SK-N-SH (cell line): ENCODE data around the gene TPO. TPM values are rescaled to one million over a fixed set of nuclear protein-coding genes. Genes with fewer than 3 reads are reported as not detected.

ENCODE experiments used
- CTCF ChIA-PET: fragments of 300-600, 350-600 bp; formaldehyde crosslinking; extraction: SDS; loops from one replicate; lab custom pipeline; 2021; lab: Yijun Ruan, JAX
- POLR2A ChIA-PET: fragments of 350-600 bp; sonication (Branson Sonifier 250); formaldehyde crosslinking; extraction: SDS; loops from one replicate; lab custom pipeline; 2020; ENCODE audit warnings: antibody characterized with exemption, inconsistent platforms; lab: Yijun Ruan, JAX
- DNase-seq: peaks from one replicate; pipeline ENCODE4 v3.0.0; 2012
- H2AFZ ChIP-seq: fragments of 200-600 bp; sonication (generic); 2 replicates; pipeline ENCODE4 v1.8.1; 2016; ENCODE audit warnings: antibody characterized with exemption, mild to moderate bottlenecking, low read depth
- H3F3A ChIP-seq: fragments of 200-600 bp; sonication (generic); replicated peaks from 2 replicates; pipeline ENCODE3; 2016; ENCODE audit warnings: antibody characterized with exemption, mild to moderate bottlenecking; ENCODE audit not compliant: insufficient read depth
- H3K27ac ChIP-seq, 2 experiments: fragments of 200-500 bp in 1 of 2; fragments of 200-600 bp in 1 of 2; sonication (Bioruptor generic) in 1 of 2; sonication (generic), shearing (Covaris generic) in 1 of 2; 2 replicates each; pipeline versions ENCODE4 v1.5.1 to v1.6.1; 2014 to 2016; ENCODE audit warnings: low read depth in 2 of 2, inconsistent platforms in 1 of 2, low read length in 1 of 2, mild to moderate bottlenecking in 1 of 2, mixed read lengths in 1 of 2
- H3K27me3 ChIP-seq: fragments of 200-600 bp; sonication (generic), shearing (Covaris generic); 2 replicates; pipeline ENCODE4 v1.6.1; 2016; ENCODE audit warnings: mixed run types; ENCODE audit not compliant: insufficient read depth
- H3K36me3 ChIP-seq, 2 experiments: fragments of 200-500 bp in 1 of 2; fragments of 200-600 bp in 1 of 2; sonication (Bioruptor generic) in 1 of 2; sonication (generic) in 1 of 2; replicated peaks in 1 of 2; 2 replicates each; pipeline versions ENCODE3 to v1.5.1; 2014 to 2016; ENCODE audit warnings: low read length in 1 of 2, mild to moderate bottlenecking in 1 of 2; ENCODE audit not compliant: insufficient read depth in 2 of 2, control insufficient read depth in 1 of 2
- H3K4me1 ChIP-seq, 2 experiments: fragments of 200-500 bp in 1 of 2; fragments of 200-600 bp in 1 of 2; sonication (Bioruptor generic) in 1 of 2; sonication (generic), shearing (Covaris generic) in 1 of 2; 2 replicates each; pipeline versions ENCODE4 v1.5.1 to v1.6.1; 2014 to 2016; ENCODE audit warnings: low read depth in 1 of 2, low read length in 1 of 2, mixed run types in 1 of 2; ENCODE audit not compliant: insufficient read depth in 2 of 2, control insufficient read depth in 1 of 2
- H3K4me2 ChIP-seq: fragments of 200-600 bp; sonication (generic), shearing (Covaris generic); 2 replicates; pipeline ENCODE4 v1.6.1; 2017; ENCODE audit warnings: mixed run types
- H3K4me3 ChIP-seq, 2 experiments: fragments of 200-500 bp in 1 of 2; fragments of 200-600 bp in 1 of 2; sonication (Bioruptor generic) in 1 of 2; sonication (generic), shearing (Covaris generic) in 1 of 2; 2 replicates each; pipeline versions ENCODE4 v1.5.1 to v1.8.1; 2014 to 2016; ENCODE audit warnings: low read depth in 2 of 2, inconsistent platforms in 1 of 2, low read length in 1 of 2, mild to moderate bottlenecking in 1 of 2, mixed read lengths in 1 of 2, moderate library complexity in 1 of 2
- H3K79me2 ChIP-seq: fragments of 200-600 bp; sonication (generic); 2 replicates; pipeline ENCODE4 v1.8.1; 2017; ENCODE audit warnings: mild to moderate bottlenecking; ENCODE audit not compliant: insufficient read depth
- H3K9ac ChIP-seq: fragments of 200-600 bp; sonication (generic); 2 replicates; pipeline ENCODE4 v1.6.1; 2017; ENCODE audit warnings: mixed run types
- H3K9me2 ChIP-seq: fragments of 200-600 bp; sonication (generic); 2 replicates; pipeline ENCODE4 v1.6.1; 2017; ENCODE audit warnings: mixed run types
- H3K9me3 ChIP-seq: fragments of 200-600 bp; sonication (generic); 2 replicates; pipeline ENCODE4 v1.6.1; 2017; ENCODE audit warnings: mixed run types, mild to moderate bottlenecking, moderate library complexity
- H4K20me1 ChIP-seq: fragments of 200-600 bp; sonication (generic); 2 replicates; pipeline ENCODE4 v1.6.1; 2017; ENCODE audit warnings: mild to moderate bottlenecking, mixed run types; ENCODE audit not compliant: insufficient read depth
- CHD2 ChIP-seq: fragments of 150-350 bp; IDR thresholded peaks from 2 replicates; pipeline ENCODE4 v1.6.1; 2018; ENCODE audit warnings: low read length; ENCODE audit not compliant: partially characterized antibody
- ELF1 ChIP-seq: IDR thresholded peaks from 2 replicates; pipeline ENCODE4 v1.4.0; 2012
- EP300 ChIP-seq, 2 experiments: IDR thresholded peaks; 2 replicates each; pipeline versions ENCODE4 v1.4.0 to v1.6.1; 2012; ENCODE audit warnings: borderline replicate concordance in 1 of 2, low read depth in 1 of 2, low read length in 1 of 2
- GABPA ChIP-seq: IDR thresholded peaks from 2 replicates; pipeline ENCODE4 v1.4.0; 2012; ENCODE audit warnings: low read depth, mild to moderate bottlenecking
- GATA2 ChIP-seq: sonication (generic); formaldehyde crosslinking; IDR thresholded peaks from 2 replicates; pipeline ENCODE4 v1.5.0; 2020; ENCODE audit warnings: mild to moderate bottlenecking, missing genetic modification reagents
- IRF3 ChIP-seq: fragments of 150-350 bp; IDR thresholded peaks from 2 replicates; pipeline ENCODE4 v1.6.1; 2016; ENCODE audit warnings: mild to moderate bottlenecking, low read depth, low read length
- JUND ChIP-seq: IDR thresholded peaks from 2 replicates; pipeline ENCODE4 v1.4.0; 2012
- MEF2A ChIP-seq: IDR thresholded peaks from 2 replicates; pipeline ENCODE4 v1.4.0; 2012; ENCODE audit warnings: low read depth, borderline replicate concordance
- NRF1 ChIP-seq: IDR thresholded peaks from 2 replicates; pipeline ENCODE4 v1.6.1; 2012; ENCODE audit warnings: low read depth, mild to moderate bottlenecking, low read length
- RAD21 ChIP-seq: IDR thresholded peaks from 2 replicates; pipeline ENCODE4 v1.6.1; 2012; ENCODE audit warnings: mild to moderate bottlenecking, low read length
- RFX5 ChIP-seq: IDR thresholded peaks from 2 replicates; pipeline ENCODE4 v1.6.1; 2012; ENCODE audit warnings: mild to moderate bottlenecking, improper control_type of control experiment, low read length
- RXRA ChIP-seq: IDR thresholded peaks from 2 replicates; pipeline ENCODE4 v1.4.0; 2012; ENCODE audit warnings: low read depth, mild to moderate bottlenecking, borderline replicate concordance
- SIN3A ChIP-seq: IDR thresholded peaks from 2 replicates; pipeline ENCODE4 v1.6.1; 2012; ENCODE audit warnings: low read depth, mild to moderate bottlenecking, low read length, moderate library complexity, borderline replicate concordance
- TCF12 ChIP-seq: IDR thresholded peaks from 2 replicates; pipeline ENCODE4 v1.4.0; 2012
- TEAD4 ChIP-seq: IDR thresholded peaks from 2 replicates; pipeline ENCODE4 v1.4.0; 2012; ENCODE audit warnings: mild to moderate bottlenecking, borderline replicate concordance; ENCODE audit not compliant: insufficient read depth
- WGBS: methylation state at CpG from one replicate; pipeline ENCODE4 v1.1.6; 2017; ENCODE audit warnings: low lambda C conversion rate; 5-methylcytosine and 5-hydroxymethylcytosine counted together
- polyA plus RNA-seq, 3 experiments: library from polyadenylated mRNA; depleted of rRNA; stranded (reverse); fragments of >200 nt; gene quantifications; 2 replicates each; pipeline ENCODE4 v1.2.3, GENCODE V29; 2012
- TF ChIP-seq, protein P1 (sequence below): fragments of 150-350 bp; IDR thresholded peaks from 2 replicates; pipeline ENCODE4 v1.6.1; 2017; ENCODE audit warnings: antibody characterized with exemption, low read length, low read depth, borderline replicate concordance
- TF ChIP-seq, protein P2 (sequence below): IDR thresholded peaks from 2 replicates; pipeline ENCODE4 v1.6.1; 2012; ENCODE audit warnings: mild to moderate bottlenecking, low read depth, low read length, moderate library complexity
- TF ChIP-seq, protein P3 (sequence below): IDR thresholded peaks from 2 replicates; pipeline ENCODE4 v1.4.0; 2012; ENCODE audit warnings: low read depth, borderline replicate concordance

Gene TPO
- polyA plus RNA-seq, 1 of the 3 experiments (the other 2 are of a cell fraction): not detected

DNA sequence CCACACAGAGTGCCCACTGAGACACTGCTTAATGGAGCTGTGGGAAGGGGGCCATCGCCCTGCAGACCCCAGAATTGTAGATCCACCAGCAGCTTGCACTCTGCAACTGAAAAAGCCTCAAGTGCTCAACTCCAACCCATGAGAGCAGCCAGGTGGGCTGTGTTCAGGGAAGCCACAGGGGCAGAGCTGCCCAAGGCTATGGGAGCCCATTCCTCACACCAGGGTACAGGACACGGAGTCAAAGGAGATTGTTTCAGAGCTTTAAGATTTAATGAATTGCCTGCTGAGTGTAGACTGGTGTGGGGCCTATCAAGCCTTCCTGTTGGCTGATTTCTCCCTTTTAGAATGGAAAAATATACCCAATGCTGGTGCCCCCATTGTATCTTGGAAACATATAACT is 17.2 kb downstream of the TPO start:
- H3K9ac ChIP-seq: no peak overlapping the region
- 0% methylated on average over 2 of the region's 2 CpGs for WGBS
- H2AFZ ChIP-seq: no peak overlapping the region
- DNase-seq: no peak
- H3K79me2 ChIP-seq: no peaks in the 10 kb centered on the region
- H3K27ac ChIP-seq: no peak overlapping the region
- H3K4me1 ChIP-seq: no peaks in the 10 kb centered on the region
- H3K27me3 ChIP-seq: no peaks in the 10 kb centered on the region
- TF ChIP-seq, protein P1, sequence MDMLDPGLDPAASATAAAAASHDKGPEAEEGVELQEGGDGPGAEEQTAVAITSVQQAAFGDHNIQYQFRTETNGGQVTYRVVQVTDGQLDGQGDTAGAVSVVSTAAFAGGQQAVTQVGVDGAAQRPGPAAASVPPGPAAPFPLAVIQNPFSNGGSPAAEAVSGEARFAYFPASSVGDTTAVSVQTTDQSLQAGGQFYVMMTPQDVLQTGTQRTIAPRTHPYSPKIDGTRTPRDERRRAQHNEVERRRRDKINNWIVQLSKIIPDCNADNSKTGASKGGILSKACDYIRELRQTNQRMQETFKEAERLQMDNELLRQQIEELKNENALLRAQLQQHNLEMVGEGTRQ: no peak
- TF ChIP-seq EP300 (IDR thresholded peaks at IDR 0.05; ENCODE audit: borderline replicate concordance in 1 of 2, low read depth in 1 of 2, low read length in 1 of 2): no peak
- no peak for TF ChIP-seq RFX5
- TF ChIP-seq GATA2 (CRISPR knock-in tag): no peak
- no peak for TF ChIP-seq TCF12
- TF ChIP-seq NRF1: no peak
- TF ChIP-seq, protein P2, sequence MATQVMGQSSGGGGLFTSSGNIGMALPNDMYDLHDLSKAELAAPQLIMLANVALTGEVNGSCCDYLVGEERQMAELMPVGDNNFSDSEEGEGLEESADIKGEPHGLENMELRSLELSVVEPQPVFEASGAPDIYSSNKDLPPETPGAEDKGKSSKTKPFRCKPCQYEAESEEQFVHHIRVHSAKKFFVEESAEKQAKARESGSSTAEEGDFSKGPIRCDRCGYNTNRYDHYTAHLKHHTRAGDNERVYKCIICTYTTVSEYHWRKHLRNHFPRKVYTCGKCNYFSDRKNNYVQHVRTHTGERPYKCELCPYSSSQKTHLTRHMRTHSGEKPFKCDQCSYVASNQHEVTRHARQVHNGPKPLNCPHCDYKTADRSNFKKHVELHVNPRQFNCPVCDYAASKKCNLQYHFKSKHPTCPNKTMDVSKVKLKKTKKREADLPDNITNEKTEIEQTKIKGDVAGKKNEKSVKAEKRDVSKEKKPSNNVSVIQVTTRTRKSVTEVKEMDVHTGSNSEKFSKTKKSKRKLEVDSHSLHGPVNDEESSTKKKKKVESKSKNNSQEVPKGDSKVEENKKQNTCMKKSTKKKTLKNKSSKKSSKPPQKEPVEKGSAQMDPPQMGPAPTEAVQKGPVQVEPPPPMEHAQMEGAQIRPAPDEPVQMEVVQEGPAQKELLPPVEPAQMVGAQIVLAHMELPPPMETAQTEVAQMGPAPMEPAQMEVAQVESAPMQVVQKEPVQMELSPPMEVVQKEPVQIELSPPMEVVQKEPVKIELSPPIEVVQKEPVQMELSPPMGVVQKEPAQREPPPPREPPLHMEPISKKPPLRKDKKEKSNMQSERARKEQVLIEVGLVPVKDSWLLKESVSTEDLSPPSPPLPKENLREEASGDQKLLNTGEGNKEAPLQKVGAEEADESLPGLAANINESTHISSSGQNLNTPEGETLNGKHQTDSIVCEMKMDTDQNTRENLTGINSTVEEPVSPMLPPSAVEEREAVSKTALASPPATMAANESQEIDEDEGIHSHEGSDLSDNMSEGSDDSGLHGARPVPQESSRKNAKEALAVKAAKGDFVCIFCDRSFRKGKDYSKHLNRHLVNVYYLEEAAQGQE: no peak
- no peak for TF ChIP-seq JUND
- TF ChIP-seq, protein P3, sequence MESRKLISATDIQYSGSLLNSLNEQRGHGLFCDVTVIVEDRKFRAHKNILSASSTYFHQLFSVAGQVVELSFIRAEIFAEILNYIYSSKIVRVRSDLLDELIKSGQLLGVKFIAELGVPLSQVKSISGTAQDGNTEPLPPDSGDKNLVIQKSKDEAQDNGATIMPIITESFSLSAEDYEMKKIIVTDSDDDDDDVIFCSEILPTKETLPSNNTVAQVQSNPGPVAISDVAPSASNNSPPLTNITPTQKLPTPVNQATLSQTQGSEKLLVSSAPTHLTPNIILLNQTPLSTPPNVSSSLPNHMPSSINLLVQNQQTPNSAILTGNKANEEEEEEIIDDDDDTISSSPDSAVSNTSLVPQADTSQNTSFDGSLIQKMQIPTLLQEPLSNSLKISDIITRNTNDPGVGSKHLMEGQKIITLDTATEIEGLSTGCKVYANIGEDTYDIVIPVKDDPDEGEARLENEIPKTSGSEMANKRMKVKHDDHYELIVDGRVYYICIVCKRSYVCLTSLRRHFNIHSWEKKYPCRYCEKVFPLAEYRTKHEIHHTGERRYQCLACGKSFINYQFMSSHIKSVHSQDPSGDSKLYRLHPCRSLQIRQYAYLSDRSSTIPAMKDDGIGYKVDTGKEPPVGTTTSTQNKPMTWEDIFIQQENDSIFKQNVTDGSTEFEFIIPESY: no peak
- no peak for TF ChIP-seq ELF1
- TF ChIP-seq MEF2A: no peak
- no peak for TF ChIP-seq IRF3
- no peak for TF ChIP-seq SIN3A
- TF ChIP-seq GABPA: no peak
- no peak for TF ChIP-seq TEAD4
- TF ChIP-seq RXRA: no peak
- TF ChIP-seq RAD21: no peak
- no peak for TF ChIP-seq CHD2
- TF ChIP-seq, all 33 proteins: peak for 0
- Histone ChIP-seq H3K9me3 (no peaks in the 10 kb centered on the region), H3F3A (no peaks in the 10 kb centered on the region), H3K9me2 (no peaks in the 10 kb centered on the region), H3K4me3 (no peak overlapping the region), H3K4me2 (no peak overlapping the region), H3K36me3 (no peaks in the 10 kb centered on the region), H4K20me1 (no peaks in the 10 kb centered on the region)
- POLR2A ChIA-PET: interaction anchor here (0.6 kb wide), 1 partner anchor 10 kb away, joined by 3 read pairs; no protein-coding TSS in a partner anchor
- CTCF ChIA-PET: no interaction called here
